HG02623 (cell line): ENCODE data around the gene FANCC.
"Not testable (repeated sequence)": the region's sequence is repeated elsewhere in the genome, so short reads cannot be mapped to it uniquely, and the experiment has no call there.

ENCODE experiments used
- ATAC-seq: cut with Tn5 transposase; IDR thresholded peaks from one replicate; pipeline ENCODE4 v1.9.1; 2021; ENCODE audit warnings: moderate library complexity; ENCODE audit not compliant: unreplicated experiment

Gene FANCC

DNA sequence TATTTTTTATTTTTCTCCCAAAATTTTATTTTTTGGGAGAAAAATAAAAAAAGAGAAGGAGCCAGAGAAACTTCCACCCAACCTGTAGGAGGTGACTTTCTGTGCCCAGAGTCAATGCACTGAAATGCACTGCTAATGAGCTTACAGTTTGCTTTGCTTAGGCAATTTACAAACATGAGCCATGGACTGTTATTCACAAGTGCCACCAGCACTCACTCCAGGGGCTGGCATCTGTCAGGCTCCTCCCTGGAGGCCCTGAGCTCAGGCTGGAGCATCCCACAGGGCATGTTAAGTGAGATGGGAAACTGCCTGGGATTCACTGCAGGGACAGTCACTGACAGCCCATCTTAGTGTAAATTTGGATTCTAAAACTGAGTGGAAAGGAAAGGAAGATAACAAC lies 74.9 kb downstream of the FANCC start:
- ATAC-seq, result no peak

DNA sequence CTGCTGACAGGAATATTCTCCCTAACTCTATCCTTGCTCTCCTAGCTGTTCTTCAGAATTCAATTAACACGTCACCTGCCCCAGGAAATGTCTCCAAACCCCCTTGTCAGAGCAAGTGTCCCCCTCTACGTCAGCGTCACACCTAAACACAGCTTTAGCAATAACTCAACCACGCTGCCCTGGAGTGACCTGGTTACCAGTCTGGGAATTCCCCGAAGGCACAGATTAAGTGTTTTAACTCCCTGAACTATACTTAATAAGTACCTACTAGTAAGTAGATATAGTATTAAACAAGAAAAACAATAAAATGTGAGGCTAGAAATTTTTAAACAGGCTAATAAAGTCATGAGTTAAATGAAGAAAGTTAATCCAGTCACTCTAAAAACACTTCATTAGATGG lies 78.4 kb downstream of the FANCC start:
- no peak for ATAC-seq

DNA sequence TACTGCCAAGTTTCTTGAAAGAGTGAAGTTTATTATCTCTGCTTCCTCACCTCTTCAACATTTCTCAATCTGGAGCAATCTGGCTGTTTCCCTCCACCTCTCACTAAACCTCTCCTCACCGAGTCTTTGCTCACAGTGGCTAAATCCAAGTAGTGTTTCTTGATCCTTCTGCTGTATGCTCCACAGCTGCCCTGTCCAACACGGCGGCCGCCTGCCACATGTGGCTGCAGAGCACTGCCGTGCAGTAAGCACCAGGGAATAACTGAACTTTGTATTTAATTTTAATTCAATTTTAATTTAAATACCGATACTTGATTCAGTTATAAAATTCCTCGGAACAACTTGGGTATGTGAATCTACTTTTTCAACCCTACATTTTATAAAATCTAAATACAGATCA lies 80.2 kb downstream of the FANCC start:
- no peak for ATAC-seq

DNA sequence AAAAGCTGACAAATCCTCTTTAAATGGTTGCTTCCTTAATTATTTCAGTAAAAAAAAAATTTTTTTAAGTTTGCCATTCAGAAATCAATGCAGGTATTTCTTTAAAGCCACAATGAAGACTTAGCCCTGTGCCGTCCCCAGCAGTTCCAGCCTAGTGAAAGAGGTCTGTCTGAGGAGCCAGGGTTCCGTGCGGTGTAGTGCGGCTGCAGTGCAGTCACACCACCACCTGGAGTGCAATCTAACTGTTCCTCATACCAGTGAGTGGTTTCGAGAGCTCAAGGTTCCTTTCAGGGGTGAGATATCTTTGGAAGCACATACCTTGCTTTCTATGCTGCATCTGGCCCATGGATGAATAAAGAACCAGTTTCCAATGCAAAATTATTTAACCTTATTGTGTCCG lies 87.5 kb downstream of the FANCC start:
- ATAC-seq, result no peak

- ATAC-seq, result no peak
Measured at GRCh38 chr9:95229230-95229915, 88.1 kb downstream of the FANCC start.

- no peak for ATAC-seq
Measured at GRCh38 chr9:95226921-95227320, 90.6 kb downstream of the FANCC start.

- ATAC-seq, result no peak
Measured at GRCh38 chr9:95225726-95226106, 91.8 kb downstream of the FANCC start.

DNA sequence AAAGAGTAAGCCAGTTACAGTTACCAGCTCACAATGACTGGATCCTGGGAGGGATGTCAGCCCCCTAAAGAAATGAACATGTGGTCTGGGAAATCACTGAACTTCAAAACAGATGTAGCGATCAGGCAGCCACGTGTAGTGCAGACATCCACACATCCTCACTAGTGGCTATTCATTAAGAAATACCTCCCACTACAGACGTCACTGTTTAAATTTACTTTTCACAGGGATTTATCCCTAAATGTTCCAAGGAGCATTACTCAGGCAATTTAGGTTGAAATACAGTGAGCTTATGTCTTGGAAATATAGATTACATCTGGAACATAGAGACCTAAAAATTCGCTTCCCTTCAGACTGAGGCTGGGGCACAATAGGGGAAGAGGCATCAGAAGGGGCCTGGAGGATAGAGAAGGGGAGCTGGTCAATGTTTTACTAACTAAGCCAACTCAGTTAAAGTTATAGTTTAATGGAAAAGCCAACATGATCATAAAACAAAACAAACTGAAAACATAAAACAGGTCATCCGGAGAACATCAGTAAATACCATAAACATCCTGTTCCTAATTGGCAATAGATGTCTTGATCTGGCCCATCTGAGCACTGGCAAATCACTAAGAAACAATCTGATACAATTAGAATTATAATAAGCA lies 92.3 kb downstream of the FANCC start:
- ATAC-seq, result no peak

- ATAC-seq, result no peak
Measured at GRCh38 chr9:95224376-95225019, 93.0 kb downstream of the FANCC start.

- ATAC-seq, result not testable (repeated sequence)
Measured at GRCh38 chr9:95220352-95220751, 97.2 kb downstream of the FANCC start.

DNA sequence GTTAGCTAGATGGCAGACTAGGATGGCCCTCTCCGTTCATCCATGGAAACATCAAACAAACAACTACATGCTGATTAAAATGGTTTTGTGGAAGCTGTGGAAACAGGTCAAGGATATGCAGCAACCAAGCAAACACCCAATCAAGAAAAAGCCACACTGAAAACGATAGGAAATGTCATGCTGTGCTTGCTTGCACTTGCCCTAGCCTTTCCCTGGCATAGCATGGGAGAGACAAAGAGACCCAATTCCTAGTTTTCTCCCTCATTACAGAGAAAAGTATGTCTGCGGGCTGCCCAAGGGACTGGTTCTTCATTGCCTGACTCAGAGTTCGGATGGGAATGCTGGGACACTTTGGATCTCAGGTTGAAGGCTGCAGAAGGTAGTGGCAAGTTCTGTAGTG lies 98.7 kb downstream of the FANCC start:
- no peak for ATAC-seq

GRCh38 chr9:95217936-95218335 lies 99.6 kb downstream of the FANCC start:
- ATAC-seq, result no peak

DNA sequence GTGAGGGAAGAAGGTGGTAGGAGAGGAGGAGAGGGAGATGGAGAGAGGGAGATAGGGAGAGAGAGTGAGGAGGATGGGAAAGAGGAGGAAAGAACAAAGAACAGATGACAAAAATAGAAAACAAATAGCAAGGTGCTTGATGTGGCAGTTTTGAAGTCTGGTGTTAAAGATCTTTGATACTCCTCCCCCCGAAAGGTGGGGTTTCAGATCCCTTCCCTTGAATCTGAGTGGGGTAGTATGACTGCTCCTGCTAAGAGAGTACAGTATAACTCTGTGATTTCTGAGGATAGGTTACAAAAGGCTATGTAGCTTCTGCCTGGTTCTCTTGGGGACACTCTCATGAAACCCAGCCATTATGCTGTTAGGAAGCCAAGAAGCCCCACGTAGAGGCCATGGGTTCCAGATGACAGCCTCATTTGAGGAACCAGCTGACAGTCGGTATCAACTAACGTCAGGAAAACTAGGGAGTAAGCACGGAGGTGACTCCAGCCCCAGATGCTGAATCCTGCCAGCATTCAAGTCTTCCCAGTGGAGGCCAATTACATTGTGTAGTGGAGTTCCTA lies 102.1 kb downstream of the FANCC start:
- ATAC-seq, result no peak

DNA sequence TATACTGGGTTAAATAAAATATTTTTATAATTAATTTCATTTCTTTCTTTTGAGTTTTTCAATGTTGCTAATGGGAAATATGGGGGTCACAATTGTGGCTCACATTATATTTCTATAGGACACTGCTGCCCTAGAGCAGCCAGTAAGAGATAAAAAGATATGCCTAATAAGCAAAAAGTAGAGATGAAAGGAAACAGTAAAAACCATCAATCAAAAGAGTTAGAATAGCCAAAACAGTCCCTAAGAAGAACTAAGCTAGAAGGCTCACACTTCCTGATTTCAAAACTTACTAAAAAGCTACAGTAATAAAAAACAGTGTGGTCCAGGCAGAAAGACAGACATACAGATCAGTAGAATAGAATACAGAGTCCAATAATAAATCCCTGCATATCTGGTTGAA lies 104.4 kb downstream of the FANCC start:
- ATAC-seq, result no peak

DNA sequence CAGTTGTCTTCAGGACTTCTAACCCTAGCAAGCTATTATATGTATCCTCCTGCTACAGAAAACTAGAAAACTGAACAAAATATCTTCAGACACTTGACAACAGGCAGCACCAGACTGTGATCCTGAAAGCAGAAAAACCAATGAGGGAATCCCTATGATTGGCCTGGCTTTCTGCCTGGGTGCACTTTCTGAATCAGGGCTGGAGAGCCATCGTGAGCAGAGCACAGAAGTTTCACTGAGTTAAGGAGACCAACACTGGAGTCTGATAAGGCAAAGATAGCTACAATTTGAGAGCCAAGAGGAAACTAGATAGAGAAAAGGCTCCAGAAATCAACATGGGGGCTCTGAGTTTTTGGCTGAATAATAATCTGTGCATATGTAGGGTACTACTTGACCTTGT lies 106.5 kb downstream of the FANCC start:
- ATAC-seq, result no peak

- ATAC-seq, result no peak
Measured at GRCh38 chr9:95207403-95207802, 110.1 kb downstream of the FANCC start.

- ATAC-seq, result no peak
Measured at GRCh38 chr9:95206143-95206542, 111.4 kb downstream of the FANCC start.

GRCh38 chr9:95204710-95205109 lies 112.8 kb downstream of the FANCC start:
- no peak for ATAC-seq

DNA sequence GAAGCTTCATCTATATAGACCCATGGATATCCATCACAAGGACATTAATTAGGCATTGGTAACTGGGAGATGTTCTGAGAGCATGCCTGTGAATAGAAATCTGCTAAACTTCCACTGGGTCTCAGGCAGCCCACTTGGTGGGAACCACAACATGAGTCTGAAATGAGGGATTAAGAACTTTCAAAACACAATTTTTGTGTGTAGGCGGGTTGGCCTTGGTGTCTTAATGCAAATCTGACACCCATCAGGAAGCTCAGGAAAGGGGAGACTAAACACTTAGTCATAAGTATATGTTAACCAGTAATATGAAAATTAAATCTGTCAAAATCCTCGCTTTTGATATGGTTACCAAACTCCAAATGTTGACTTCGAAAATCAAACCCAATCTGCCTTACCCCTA lies 113.2 kb downstream of the FANCC start:
- no peak for ATAC-seq

DNA sequence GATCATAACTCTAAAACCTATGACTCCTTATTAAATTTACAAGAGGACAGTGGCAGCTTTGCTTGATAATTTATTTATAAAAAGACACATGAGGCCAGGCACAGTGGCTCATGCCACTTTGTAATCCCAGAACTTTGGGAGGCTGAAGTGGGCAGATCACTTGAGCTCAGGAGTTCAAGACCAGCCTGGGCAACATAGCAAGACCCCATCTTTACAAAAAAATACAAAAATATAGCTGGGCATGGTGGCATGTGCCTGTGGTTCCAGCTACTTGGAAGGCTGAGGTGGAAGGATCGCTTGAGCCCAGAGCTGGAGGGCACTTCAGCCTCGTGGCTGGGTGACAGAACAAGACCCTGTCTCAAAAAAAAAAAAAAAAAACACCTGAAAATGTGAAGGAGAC lies 114.5 kb downstream of the FANCC start:
- not testable (repeated sequence) for ATAC-seq

- ATAC-seq, result no peak
Measured at GRCh38 chr9:95202076-95202681, 115.3 kb downstream of the FANCC start.

- no peak for ATAC-seq
Measured at GRCh38 chr9:95201206-95201605, 116.3 kb downstream of the FANCC start.
